HL-60 (cell line): Measurements from ENCODE around the gene ADGRG6.

Experiments
- DNase-seq, 2 experiments: peaks; one replicate each; pipeline ENCODE4 v3.0.0-alpha.2; 2010 to 2020; ENCODE audit warnings: low read depth in 1 of 2, low spot score in 1 of 2
- H3K27ac ChIP-seq: fragments of 250-450 bp; sonication (Bioruptor Pico); replicated peaks from 2 replicates; pipeline ENCODE4 v1.5.1; 2020; ENCODE audit warnings: mild to moderate bottlenecking, moderate library complexity
- H3K27me3 ChIP-seq: fragments of 250-450 bp; sonication (Bioruptor Pico); 2 replicates; pipeline ENCODE4 v1.5.1; 2021; ENCODE audit warnings: mild to moderate bottlenecking, moderate library complexity; ENCODE audit not compliant: insufficient read depth, poor library complexity, severe bottlenecking
- H3K4me3 ChIP-seq: replicated peaks from 2 replicates; pipeline ENCODE4 v1.5.1; 2011; ENCODE audit warnings: mild to moderate bottlenecking, control low read depth, low read length; ENCODE audit not compliant: insufficient read depth
- GABPA ChIP-seq: IDR thresholded peaks from 2 replicates; pipeline ENCODE4 v1.6.1; 2012; ENCODE audit warnings: low read depth
- POLR2AphosphoS5 ChIP-seq: IDR thresholded peaks from 2 replicates; pipeline ENCODE4 v1.6.1; 2012; ENCODE audit warnings: low read depth
- SPI1 ChIP-seq: IDR thresholded peaks from 2 replicates; pipeline ENCODE4 v1.6.1; 2012; ENCODE audit warnings: low read depth, mild to moderate bottlenecking, borderline replicate concordance
- TF ChIP-seq, protein P1 (sequence below): IDR thresholded peaks from one replicate; pipeline ENCODE4 v1.5.1; 2011; ENCODE audit warnings: low read length, control low read depth, inconsistent platforms; ENCODE audit not compliant: insufficient read depth
- TF ChIP-seq, protein P2 (sequence below): IDR thresholded peaks from 2 replicates; pipeline ENCODE4 v1.6.1; 2012; ENCODE audit warnings: low read depth; ENCODE audit not compliant: insufficient replicate concordance

The ADGRG6 gene

DNA sequence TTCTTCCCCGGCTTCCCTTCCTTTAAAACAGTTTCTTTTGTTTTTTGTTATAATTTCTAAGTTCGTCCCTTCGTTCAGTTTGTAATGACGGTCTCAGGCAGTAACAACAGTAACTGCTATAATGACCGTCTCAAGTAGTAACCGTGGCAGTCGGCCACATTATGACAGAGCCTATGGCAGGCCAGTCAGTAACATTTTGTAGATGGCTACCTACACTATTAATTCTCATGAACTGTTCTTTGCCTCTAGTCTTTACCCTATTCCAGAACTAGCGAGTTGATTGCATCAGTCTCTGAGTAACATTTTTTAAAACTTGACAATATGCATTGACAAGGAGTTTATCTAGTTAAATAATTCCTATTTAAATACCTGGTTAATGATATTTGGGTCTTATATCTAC is 43.0 kb upstream of the ADGRG6 start:
- no peak overlapping the region for H3K4me3 ChIP-seq
- no peak for TF ChIP-seq GABPA
- TF ChIP-seq POLR2AphosphoS5: no peak
- TF ChIP-seq SPI1: no peak
- DNase-seq: no peak
- H3K27ac ChIP-seq: no peak overlapping the region
- no peaks in the 10 kb centered on the region for H3K27me3 ChIP-seq

DNA sequence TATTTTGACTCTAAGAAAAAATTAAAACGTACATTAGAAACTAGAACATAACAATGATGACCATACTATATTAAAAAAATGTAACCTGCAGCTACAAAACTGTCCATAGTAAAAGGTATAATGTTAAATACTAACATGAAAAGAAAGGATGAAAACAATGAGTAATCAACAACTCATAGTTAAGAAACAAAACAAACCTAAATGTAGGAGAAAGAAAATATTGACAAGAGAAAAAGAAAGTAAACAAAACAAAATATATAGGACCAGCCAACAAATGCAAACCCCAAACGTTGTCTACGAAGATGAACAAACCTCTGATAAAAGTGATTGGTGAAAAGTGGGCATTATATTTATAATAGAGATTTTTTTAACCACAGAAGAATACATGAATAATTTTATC is 41.1 kb upstream of the ADGRG6 start:
- no peak overlapping the region for H3K4me3 ChIP-seq
- H3K27me3 ChIP-seq: no peaks in the 10 kb centered on the region
- DNase-seq: no peak
- H3K27ac ChIP-seq: no peak overlapping the region
- TF ChIP-seq, protein P1, sequence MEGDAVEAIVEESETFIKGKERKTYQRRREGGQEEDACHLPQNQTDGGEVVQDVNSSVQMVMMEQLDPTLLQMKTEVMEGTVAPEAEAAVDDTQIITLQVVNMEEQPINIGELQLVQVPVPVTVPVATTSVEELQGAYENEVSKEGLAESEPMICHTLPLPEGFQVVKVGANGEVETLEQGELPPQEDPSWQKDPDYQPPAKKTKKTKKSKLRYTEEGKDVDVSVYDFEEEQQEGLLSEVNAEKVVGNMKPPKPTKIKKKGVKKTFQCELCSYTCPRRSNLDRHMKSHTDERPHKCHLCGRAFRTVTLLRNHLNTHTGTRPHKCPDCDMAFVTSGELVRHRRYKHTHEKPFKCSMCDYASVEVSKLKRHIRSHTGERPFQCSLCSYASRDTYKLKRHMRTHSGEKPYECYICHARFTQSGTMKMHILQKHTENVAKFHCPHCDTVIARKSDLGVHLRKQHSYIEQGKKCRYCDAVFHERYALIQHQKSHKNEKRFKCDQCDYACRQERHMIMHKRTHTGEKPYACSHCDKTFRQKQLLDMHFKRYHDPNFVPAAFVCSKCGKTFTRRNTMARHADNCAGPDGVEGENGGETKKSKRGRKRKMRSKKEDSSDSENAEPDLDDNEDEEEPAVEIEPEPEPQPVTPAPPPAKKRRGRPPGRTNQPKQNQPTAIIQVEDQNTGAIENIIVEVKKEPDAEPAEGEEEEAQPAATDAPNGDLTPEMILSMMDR: no peak
- TF ChIP-seq POLR2AphosphoS5: no peak
- TF ChIP-seq SPI1: no peak
- TF ChIP-seq GABPA: no peak
- TF ChIP-seq, protein P2, sequence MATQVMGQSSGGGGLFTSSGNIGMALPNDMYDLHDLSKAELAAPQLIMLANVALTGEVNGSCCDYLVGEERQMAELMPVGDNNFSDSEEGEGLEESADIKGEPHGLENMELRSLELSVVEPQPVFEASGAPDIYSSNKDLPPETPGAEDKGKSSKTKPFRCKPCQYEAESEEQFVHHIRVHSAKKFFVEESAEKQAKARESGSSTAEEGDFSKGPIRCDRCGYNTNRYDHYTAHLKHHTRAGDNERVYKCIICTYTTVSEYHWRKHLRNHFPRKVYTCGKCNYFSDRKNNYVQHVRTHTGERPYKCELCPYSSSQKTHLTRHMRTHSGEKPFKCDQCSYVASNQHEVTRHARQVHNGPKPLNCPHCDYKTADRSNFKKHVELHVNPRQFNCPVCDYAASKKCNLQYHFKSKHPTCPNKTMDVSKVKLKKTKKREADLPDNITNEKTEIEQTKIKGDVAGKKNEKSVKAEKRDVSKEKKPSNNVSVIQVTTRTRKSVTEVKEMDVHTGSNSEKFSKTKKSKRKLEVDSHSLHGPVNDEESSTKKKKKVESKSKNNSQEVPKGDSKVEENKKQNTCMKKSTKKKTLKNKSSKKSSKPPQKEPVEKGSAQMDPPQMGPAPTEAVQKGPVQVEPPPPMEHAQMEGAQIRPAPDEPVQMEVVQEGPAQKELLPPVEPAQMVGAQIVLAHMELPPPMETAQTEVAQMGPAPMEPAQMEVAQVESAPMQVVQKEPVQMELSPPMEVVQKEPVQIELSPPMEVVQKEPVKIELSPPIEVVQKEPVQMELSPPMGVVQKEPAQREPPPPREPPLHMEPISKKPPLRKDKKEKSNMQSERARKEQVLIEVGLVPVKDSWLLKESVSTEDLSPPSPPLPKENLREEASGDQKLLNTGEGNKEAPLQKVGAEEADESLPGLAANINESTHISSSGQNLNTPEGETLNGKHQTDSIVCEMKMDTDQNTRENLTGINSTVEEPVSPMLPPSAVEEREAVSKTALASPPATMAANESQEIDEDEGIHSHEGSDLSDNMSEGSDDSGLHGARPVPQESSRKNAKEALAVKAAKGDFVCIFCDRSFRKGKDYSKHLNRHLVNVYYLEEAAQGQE: no peak

DNA sequence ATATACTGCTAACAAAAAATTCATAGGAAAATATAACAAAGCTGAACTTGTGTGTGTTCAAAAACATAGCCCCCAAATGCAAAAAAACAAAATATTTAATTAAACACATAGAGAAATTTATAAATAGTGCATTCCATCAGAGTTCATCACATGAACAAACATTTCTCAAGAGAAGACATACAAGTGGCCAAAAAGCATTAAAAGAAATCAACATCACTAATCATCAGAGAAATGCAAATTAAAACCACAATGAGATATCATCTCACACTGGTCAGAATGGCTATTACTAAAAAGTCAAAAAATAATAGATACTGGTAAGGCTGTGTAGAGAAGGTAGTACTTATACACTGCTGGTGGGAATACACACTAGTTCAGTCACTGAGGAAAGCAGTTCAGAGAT is 39.6 kb upstream of the ADGRG6 start:
- DNase-seq: no peak
- Histone ChIP-seq H3K4me3 (no peak overlapping the region), H3K27me3 (no peaks in the 10 kb centered on the region), H3K27ac (no peak overlapping the region)
- TF ChIP-seq, protein P2: no peak
- TF ChIP-seq GABPA (no peak), SPI1 (no peak), POLR2AphosphoS5 (no peak)
- TF ChIP-seq, protein P1: no peak

DNA sequence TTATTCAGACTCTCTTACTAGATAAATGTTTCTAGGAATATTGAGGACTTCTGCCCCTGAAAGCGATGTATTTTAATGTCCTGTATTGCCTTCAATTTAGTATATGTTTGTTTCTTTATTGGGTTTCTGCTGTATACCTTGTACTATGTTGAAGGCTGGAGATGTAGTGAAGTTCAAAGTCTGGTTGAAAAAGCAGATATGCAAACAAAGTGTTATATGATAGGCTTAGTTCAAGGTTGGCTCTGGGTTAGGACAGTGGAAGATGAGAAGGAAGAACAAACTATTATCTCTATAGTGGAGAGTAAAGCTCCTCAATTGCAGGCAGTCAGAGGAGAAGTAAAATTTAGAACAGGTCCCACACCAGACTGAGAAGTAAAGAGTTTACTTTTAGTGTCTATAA is 36.3 kb upstream of the ADGRG6 start:
- H3K27me3 ChIP-seq: no peaks in the 10 kb centered on the region
- TF ChIP-seq POLR2AphosphoS5 (no peak), SPI1 (no peak), GABPA (no peak)
- TF ChIP-seq, protein P2: no peak
- TF ChIP-seq, protein P1: no peak
- H3K27ac ChIP-seq: no peak overlapping the region
- H3K4me3 ChIP-seq: no peak overlapping the region
- no peak for DNase-seq
